ENCODE results near the gene NUDCD3.
"Not testable (repeated sequence)": the region's sequence is repeated elsewhere in the genome, so short reads cannot be mapped to it uniquely, and the experiment has no call there.

The NUDCD3 gene

GRCh38 chr7:44441079-44441478, 49.4 kb downstream of the NUDCD3 start:
- DNase-seq: no peak

- no peak for DNase-seq
Measured at GRCh38 chr7:44440577-44441078, 49.8 kb downstream of the NUDCD3 start.

- DNase-seq: no peak
Measured at GRCh38 chr7:44439926-44440325, 50.5 kb downstream of the NUDCD3 start.

GRCh38 chr7:44438816-44439215, 51.6 kb downstream of the NUDCD3 start:
- no peak for DNase-seq

- no peak for DNase-seq
Measured at GRCh38 chr7:44434201-44434600, 56.3 kb downstream of the NUDCD3 start.

GRCh38 chr7:44433255-44434022, 57.0 kb downstream of the NUDCD3 start:
- DNase-seq: no peak

- no peak for DNase-seq
Measured at GRCh38 chr7:44432381-44432977, 58.0 kb downstream of the NUDCD3 start.

- peak; percentile 5 for DNase-seq
Measured at GRCh38 chr7:44431091-44431608, 59.3 kb downstream of the NUDCD3 start.

GRCh38 chr7:44430054-44430453, 60.4 kb downstream of the NUDCD3 start:
- DNase-seq: no peak

GRCh38 chr7:44424762-44425161, 65.7 kb downstream of the NUDCD3 start:
- not testable (repeated sequence) for DNase-seq

GRCh38 chr7:44416941-44417340, 73.5 kb downstream of the NUDCD3 start:
- no peak for DNase-seq

- no peak for DNase-seq
Measured at GRCh38 chr7:44415510-44415909, 74.9 kb downstream of the NUDCD3 start.

- no peak for DNase-seq
Measured at GRCh38 chr7:44415047-44415446, 75.4 kb downstream of the NUDCD3 start.

GRCh38 chr7:44411306-44411705, 79.2 kb downstream of the NUDCD3 start:
- no peak for DNase-seq

- no peak for DNase-seq
Measured at GRCh38 chr7:44408596-44408995, 81.9 kb downstream of the NUDCD3 start.

- no peak for DNase-seq
Measured at GRCh38 chr7:44403775-44404174, 86.7 kb downstream of the NUDCD3 start.

- DNase-seq: no peak
Measured at GRCh38 chr7:44403176-44403759, 87.2 kb downstream of the NUDCD3 start.

- no peak for DNase-seq
Measured at GRCh38 chr7:44402401-44403060, 87.9 kb downstream of the NUDCD3 start.

GRCh38 chr7:44401692-44402091, 88.8 kb downstream of the NUDCD3 start:
- no peak for DNase-seq

- no peak for DNase-seq
Measured at GRCh38 chr7:44400033-44400511, 90.4 kb downstream of the NUDCD3 start.

- no peak for DNase-seq
Measured at GRCh38 chr7:44398953-44399574, 91.4 kb downstream of the NUDCD3 start.

- DNase-seq: no peak
Measured at GRCh38 chr7:44398511-44398911, 91.9 kb downstream of the NUDCD3 start.
